HG03103 (cell line): ENCODE results near the gene RNF145.
"Not testable (repeated sequence)": the region's sequence is repeated elsewhere in the genome, so short reads cannot be mapped to it uniquely, and the experiment has no call there.

Experiments used
- ATAC-seq: cut with Tn5 transposase; IDR thresholded peaks from one replicate; pipeline ENCODE4 v1.9.1; 2021; ENCODE audit warnings: low read depth; ENCODE audit not compliant: unreplicated experiment

RNF145 gene

DNA sequence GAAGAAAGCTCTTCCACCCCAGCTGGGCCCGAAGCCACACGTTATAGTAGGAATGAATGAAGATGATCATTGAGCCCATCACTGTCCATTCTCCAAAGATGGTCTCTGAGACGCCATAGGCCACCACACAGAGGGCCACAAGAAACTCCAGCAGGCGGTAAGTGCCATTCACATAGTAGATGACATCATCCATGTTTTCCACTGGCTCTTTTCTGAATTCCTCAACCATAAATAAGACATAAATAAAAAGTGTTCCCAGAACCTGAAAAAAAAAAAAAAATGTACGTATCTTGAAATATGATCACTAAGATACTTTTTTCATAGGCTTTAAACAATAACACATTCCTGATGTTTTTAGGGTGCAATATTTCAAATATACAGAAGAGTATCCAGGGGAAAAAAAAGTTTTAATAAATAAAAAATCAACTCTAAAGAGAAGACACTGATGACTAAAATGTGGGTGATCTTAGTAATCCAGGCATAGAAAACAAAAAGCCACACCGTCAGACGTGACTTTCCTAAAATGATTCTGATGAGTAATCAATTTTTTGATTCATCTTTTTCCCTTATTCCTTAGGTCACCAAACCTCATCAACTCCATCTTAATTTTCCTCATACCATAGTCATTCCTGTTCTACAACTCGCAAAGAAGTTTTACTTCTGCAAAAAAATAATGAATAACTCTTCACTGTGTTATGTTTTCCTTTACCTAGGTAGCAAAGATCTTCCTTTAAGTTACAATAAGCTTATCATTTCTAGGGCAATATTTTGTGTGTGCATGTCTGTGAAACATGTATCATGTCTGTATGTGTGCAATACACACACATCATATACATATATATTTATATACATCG, 47.8 kb downstream of the RNF145 start:
- ATAC-seq: no peak

- not testable (repeated sequence) for ATAC-seq
Observed at GRCh38 chr5:159158553-159159091, 50.7 kb downstream of the RNF145 start.

DNA sequence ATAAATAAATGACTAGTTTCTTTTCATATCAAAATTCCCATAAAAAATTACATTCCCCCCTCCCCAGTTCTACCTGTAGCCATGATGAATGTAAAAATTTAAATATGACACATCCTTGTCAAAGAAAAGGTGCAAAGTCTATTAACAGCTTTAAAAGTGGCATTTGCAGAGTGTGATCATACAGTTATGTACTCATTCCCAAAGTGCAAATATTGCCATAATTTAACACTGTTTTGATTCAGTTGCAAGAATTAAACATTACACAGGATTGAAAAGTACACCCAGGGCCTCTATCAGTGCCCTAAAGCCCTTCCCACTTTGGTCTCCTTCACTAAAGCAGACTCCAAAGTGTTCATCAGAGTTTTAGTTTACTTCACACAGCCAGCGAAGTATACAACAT, 51.8 kb downstream of the RNF145 start:
- no peak for ATAC-seq

GRCh38 chr5:159156426-159157238, 52.7 kb downstream of the RNF145 start:
- no peak for ATAC-seq

DNA sequence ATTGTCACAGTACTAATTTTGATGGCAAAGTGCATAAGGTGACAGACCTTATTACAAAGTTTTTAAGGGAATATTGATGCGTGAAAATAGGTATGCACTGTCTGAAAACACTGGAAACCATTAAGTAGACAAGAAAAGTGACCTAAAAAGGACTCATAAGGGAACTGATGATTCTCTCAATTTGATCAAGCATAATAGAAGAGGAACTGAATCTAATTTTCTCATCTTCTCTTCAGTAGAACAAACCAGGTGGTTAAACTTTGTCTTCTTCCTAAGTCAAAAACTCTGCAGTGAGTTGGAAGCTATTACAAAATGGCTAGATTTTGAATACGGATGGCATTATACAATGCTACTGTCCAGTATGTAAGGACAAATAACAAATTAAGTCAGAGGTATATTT, 53.4 kb downstream of the RNF145 start:
- ATAC-seq: no peak

DNA sequence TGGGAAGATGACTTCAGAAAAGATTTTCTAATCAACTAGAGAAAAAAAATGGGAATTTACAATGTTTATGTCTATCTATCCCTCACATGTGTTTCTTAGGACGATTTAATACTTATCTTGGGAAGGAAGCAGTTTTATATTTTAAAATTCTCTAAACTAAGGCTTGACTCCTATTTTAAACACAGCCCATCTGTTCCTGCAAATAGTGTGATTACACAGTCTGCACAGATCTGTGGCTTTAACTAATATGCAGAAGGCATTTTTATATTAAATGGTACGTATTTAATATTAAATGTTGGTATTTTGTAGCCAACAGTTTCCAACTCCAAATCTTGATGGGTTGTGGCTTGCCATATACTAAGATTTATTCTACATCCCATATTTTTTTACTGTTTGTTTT, 56.5 kb downstream of the RNF145 start:
- no peak for ATAC-seq

- ATAC-seq: no peak
Observed at GRCh38 chr5:159149085-159149484, 60.3 kb downstream of the RNF145 start.

DNA sequence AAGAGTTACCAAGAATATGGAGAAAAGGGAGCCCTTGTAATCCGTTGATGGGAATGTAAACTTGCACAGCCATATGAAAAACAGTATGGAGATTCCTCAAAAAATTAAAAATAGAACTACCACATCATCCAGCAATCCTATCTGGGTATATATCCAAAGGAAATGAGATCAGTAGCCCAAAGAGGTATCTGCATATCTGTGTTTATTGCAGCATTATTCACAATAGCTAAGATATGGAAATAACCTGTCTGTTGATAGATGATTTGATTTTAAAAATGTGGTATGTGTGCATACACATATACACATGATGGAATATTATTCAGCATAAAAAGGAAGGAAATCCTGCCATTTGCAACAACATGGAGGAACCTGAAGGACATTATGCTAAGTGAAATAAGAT, 61.4 kb downstream of the RNF145 start:
- ATAC-seq: no peak

DNA sequence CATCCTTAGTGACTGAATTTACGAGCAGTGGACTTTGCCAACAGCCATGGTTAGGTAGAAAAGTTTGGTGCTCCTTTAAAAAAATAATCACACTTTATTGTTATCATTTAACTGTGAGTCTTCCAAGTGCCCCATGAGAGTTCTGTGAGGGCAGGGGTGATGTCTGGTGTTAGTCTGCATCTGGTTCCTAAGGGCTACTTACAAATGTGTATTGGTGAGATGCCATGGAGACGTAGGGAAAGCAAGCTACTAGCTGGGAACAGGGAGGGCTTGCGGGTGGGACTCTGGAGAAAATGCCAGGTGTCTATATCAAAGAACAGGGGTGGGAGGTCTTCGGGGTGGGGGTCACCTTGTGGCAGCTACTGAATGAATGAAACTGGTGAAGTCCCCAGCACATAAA, 62.5 kb downstream of the RNF145 start:
- ATAC-seq: no peak

GRCh38 chr5:159145160-159145559, 64.2 kb downstream of the RNF145 start:
- not testable (repeated sequence) for ATAC-seq

DNA sequence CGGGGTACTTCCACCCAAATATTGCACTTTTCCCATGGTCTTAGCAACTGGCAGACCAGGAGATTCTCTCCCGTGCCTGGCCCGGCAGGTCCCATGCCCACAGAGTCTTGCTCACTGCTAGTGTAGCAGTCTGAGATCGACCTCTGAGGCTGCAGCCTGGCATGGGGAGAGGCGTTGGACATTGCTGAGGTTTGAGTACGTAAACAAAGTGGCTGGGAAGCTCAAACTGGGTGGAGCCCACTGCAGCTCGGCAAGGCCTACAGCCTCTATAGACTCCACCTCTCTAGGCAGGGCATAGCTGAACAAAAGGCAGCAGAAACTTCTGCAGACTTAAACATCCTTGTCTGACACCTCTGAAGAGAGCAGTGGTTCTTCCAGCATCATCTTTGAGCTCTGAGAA, 69.6 kb downstream of the RNF145 start:
- ATAC-seq: no peak

DNA sequence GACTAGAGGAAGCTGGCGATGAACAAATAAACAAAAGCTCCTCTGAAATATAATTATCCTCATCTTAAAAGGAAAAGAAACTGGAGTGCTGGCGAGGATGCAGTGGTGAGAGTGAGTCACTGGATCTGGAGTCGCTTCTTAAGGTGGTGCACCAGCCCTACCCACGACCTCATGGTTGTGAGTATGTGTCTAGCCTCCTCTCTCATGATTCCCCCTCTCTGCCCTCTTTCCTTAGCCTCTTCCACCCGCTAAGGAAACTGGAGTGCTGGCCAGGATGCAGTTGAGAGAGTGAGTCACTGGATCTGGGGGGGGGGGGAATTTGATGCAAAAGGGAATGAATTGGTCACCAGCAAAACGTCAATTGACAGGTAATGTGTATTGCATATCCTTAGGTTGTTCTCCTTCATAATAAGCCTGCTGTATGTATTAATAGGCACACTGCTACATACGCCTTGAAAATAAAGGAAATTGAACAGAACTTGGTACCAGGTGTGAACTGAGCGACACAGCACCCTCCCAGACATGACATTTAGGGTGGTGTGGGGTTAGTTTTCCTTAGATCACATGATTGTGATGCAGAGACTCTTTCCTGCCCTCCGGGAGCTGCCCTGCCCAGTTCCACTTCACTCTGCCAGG, 73.3 kb downstream of the RNF145 start:
- ATAC-seq: no peak

DNA sequence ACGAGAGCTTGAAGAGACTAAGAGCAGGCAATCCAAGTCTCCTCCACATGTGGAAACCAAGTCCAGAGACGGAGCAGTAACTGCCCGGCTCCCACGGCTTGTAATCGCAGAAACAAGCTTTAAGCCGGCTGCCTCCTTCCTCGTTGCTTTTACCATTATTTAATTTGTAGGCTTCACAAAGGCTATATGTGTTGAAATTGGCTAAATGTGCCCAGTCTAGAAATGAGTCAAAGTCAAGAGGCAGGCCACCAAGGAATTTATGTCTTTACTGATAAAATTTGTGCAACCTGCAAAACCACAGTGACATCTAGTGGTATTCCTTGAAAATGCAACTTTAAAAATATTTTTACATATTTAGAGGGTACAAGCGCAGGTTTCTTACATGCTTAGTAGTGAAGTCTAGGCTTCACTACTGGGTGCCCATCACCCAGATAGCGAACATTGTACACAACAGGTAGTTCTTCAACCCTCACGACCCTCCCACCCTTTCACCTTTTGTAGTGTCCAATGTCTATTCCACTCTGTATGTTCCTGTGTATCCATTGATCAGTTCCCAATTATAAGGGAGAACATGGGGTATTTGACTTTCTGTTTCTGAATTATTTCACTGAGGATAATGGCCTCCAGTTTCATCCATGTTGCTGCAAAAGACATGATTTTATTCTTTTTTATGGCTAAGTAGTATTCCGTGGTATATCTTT, 76.2 kb downstream of the RNF145 start:
- ATAC-seq: no peak

GRCh38 chr5:159132429-159133040, 76.8 kb downstream of the RNF145 start:
- ATAC-seq: no peak

DNA sequence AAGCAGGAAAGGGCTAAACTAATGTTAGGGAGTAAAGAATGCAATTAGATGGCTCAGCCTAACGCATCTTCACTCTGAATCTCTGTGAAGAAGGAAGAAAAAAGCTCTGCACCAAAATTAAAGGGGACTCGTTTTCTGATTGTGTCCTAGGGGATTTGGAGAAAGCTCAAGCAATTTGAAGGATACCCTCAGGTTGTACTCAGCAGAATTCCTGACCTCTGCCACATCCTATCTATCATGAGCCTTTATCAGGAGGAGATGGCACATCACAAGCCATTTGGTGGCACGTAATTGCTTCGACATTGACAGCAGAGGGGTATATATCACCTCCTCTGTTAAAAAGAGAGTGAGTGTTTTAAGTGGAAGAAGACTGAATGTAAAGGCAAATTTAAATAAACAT, 77.4 kb downstream of the RNF145 start:
- no peak for ATAC-seq

GRCh38 chr5:159130871-159131270, 78.5 kb downstream of the RNF145 start:
- no peak for ATAC-seq

DNA sequence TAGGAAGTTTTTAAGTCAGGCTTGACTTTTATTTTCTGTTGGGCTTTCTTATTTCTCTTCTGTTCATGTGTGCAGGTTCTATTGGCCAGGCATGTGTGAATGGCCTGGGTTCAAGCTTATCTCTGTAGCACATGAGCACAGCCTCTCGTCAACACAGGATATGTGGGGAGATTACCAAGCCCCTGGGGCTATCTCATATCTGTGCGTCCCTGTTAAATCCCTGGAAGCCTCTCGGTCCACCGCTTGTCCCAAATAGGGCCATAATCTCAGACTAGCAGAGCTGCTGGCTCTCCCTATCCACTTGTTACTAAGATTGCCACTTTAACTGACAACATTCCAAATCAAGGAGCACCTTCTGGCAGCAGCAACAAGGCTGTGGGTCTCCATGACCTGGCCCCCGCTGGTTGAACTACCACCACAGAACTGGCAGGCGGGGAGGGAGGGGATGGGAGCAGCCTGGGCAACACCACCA, 81.2 kb downstream of the RNF145 start:
- no peak for ATAC-seq

GRCh38 chr5:159123700-159124099, 85.7 kb downstream of the RNF145 start:
- no peak for ATAC-seq

DNA sequence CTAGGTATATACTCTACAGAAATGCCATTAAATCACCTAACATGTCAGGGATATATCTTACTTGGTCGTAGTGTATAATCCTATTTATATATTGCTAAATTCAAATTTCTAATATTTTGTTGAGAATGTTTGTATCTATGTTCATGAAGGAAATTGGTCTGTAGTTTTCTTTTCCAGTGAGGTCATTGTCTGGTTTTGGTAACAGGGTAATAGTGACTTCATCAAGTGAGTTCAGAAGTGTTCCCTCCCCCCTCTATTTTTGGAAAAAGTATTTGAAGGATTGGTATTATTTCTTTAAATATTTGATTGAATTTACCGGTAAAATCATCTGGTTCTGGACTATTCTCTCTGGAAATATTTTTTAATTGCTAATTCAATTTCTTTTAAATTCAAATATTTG, 86.2 kb downstream of the RNF145 start:
- ATAC-seq: no peak

- ATAC-seq: no peak
Observed at GRCh38 chr5:159121061-159121460, 88.3 kb downstream of the RNF145 start.
